Suppressor macrophage (primary cell): ENCODE measurements around the gene FAM227A.
"Not testable (repeated sequence)": the region's sequence is repeated elsewhere in the genome, so short reads cannot be mapped to it uniquely, and the experiment has no call there.

Experiments used
- DNase-seq, 4 experiments: peaks; one replicate each; pipeline ENCODE4 v3.0.0-alpha.2; 2020 to 2022

The FAM227A gene

GRCh38 chr22:38611559-38611958 lies 44.6 kb downstream of the FAM227A start:
- no peak for DNase-seq

- no peak for DNase-seq
These were observed 46.0 kb downstream of the FAM227A start for GRCh38 chr22:38610234-38610633.

GRCh38 chr22:38608992-38609750 lies 47.0 kb downstream of the FAM227A start:
- DNase-seq = no peak

GRCh38 chr22:38607680-38608079 lies 48.5 kb downstream of the FAM227A start:
- DNase-seq = no peak

GRCh38 chr22:38602166-38602565 lies 54.0 kb downstream of the FAM227A start:
- DNase-seq = no peak

- DNase-seq = no peak
These were observed 54.9 kb downstream of the FAM227A start for GRCh38 chr22:38601221-38601764.

- DNase-seq = no peak
These were observed 56.7 kb downstream of the FAM227A start for GRCh38 chr22:38599466-38599865.

- not testable (repeated sequence) for DNase-seq
These were observed 73.3 kb downstream of the FAM227A start for GRCh38 chr22:38582923-38583322.

- DNase-seq = no peak
These were observed 77.7 kb downstream of the FAM227A start for GRCh38 chr22:38578505-38578904.

GRCh38 chr22:38572065-38572464 lies 84.1 kb downstream of the FAM227A start:
- peak; percentile 54 to 80 (median 68) for DNase-seq

- peak; percentile 25 to 46 (median 42) for DNase-seq
These were observed 85.3 kb downstream of the FAM227A start for GRCh38 chr22:38570779-38571364.

- peak; percentile 62 to 78 (median 68) for DNase-seq
These were observed 86.0 kb downstream of the FAM227A start, which contains the start of gene DMC1 for GRCh38 chr22:38569972-38570778. Gene DMC1, minus strand, starts transcription at chr22:38570183. Its CDS starts 1,927 bp downstream, at chr22:38568256.

- DNase-seq = no peak
These were observed 86.8 kb downstream of the FAM227A start for GRCh38 chr22:38569181-38569971.

GRCh38 chr22:38567531-38568285 lies 88.5 kb downstream of the FAM227A start:
- peak in 2 of 4 experiments; percentile 17 to 29 for DNase-seq

GRCh38 chr22:38566726-38567504 lies 89.3 kb downstream of the FAM227A start:
- no peak for DNase-seq

- no peak for DNase-seq
These were observed 90.8 kb downstream of the FAM227A start for GRCh38 chr22:38565441-38565840.

- no peak for DNase-seq
These were observed 91.5 kb downstream of the FAM227A start for GRCh38 chr22:38564669-38565068.

- no peak for DNase-seq
These were observed 101.9 kb downstream of the FAM227A start for GRCh38 chr22:38554281-38554680.

- DNase-seq = peak; percentile 49 to 89 (median 76)
These were observed 106.9 kb downstream of the FAM227A start for GRCh38 chr22:38549101-38549894.

- DNase-seq = no peak
These were observed 115.5 kb downstream of the FAM227A start for GRCh38 chr22:38540701-38541100.
